Brain pericyte (primary cell): ENCODE data around the gene STRIP2.
"Not testable (repeated sequence)": the region's sequence is repeated elsewhere in the genome, so short reads cannot be mapped to it uniquely, and the experiment has no call there.

Source experiments
- DNase-seq: peaks from one replicate; pipeline ENCODE4 v3.0.0-alpha.2; 2012; ENCODE audit warnings: low read depth, low spot score

The STRIP2 gene

DNA sequence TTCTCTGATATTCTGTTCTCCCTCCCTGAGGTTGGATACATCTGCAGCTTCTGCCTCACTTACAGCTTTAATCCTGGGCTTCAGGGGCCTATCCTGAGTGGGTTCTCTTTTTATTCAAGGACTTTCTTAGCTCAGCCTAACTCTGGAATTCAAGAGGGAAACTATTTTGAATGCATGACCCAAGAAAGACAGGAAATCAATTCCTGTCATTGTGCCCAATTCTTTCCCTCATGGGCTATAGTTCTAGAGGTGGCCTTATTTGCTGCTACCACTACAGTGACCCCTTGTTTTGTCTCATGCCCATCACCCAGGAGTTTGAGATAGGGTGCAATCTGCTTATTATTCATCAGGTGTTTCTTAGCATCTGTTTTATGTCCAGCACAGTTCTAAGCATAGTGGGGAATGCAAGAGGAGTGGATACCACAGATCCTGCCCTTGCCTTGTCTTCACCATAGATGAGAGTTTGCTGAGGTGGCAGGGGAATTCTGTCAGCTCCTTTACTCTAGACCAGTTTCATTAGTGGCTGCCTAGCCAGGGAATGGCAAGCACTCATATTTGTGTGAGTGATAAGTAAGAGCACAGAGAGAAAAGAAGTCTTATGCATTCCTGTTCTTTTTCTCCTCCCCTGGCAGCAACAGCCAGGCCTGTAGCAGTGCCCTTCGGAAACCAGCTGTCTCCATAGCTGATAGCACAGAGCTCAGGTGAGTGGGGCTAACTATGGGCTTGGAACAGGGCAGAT, 19.4 kb downstream of the STRIP2 start:
- no peak for DNase-seq

DNA sequence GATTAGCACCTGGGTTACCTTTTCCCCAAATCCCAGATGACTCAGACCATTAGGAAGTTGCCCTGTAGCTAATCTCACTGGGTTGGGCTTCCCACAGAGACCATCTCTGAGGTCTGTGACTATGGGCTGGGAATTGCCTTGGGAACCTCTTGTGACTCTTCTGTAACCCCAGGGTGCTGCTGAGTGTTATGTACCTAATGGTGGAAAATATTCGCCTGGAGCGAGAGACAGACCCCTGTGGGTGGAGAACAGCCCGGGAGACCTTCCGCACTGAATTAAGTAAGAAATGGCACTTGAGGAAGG, 20.0 kb downstream of the STRIP2 start:
- DNase-seq, result no peak

DNA sequence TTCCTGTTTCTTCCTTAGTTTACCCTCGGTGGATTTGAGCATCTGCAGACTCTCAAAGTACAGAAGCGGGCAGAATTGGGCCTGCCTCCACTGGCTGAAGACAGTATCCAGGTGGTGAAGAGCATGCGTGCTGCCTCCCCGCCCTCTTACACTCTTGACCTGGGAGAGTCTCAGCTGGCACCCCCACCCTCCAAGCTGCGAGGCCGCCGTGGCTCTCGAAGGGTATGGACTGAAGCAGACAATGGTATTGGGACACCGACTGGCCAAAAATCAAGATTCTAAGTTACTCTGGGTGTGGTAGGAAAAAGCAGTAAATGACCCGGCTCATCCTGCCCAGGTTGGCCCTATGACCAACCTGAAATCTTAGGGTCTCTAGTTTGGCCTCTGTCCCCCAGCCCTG, 22.2 kb downstream of the STRIP2 start:
- no peak for DNase-seq

DNA sequence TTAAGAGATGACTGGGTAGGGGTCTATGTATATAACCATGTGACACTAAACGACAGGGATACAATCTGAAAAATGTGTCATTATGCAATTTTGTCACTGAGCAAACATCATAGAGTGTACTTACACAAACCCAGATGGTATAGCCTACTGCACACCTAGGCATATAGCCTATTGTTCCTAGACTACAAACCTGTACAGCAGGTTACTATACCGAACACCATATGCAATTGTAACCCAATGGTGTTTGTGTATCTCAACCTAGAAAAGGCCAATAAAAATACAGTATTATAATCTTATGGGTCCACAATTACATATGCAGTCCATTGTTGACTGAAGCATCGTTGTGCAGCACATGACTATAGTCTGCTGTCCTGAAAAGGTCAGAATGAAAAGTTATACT, 22.9 kb downstream of the STRIP2 start:
- no peak for DNase-seq

DNA sequence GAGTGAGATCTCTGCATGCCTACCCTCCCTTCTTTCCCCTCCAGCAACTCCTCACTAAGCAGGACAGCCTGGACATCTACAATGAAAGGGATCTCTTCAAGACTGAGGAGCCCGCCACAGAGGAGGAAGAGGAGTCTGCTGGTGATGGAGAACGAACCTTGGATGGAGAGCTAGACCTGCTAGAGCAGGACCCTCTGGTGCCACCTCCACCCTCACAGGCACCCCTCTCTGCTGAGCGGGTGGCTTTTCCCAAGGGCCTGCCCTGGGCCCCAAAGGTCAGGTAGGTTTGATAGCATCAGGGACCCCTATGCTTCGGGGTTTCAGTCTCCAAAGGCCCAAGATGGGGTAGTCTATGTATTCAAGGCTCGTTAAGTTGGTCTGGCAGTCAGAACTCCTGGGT, 23.9 kb downstream of the STRIP2 start:
- DNase-seq, result no peak

DNA sequence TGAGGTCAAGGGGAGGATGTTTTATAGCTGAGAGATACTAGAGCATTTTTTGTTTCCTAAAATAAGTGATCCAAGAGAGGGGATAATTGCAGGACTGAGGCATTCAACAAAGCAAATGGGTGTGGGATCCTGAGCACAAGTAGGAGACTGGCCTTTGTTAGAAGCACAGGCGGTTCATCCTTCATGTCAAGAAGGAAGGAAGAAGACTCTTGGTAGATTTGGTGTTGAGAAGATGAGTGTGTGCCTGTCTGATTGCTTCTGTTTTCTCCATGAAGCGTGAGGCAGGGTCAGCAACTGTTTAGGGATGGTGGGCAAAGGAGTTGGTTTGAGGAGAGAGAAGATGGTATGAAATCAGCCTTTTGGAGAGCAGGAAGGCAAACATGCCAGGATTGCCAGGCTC, 27.6 kb downstream of the STRIP2 start:
- no peak for DNase-seq

DNA sequence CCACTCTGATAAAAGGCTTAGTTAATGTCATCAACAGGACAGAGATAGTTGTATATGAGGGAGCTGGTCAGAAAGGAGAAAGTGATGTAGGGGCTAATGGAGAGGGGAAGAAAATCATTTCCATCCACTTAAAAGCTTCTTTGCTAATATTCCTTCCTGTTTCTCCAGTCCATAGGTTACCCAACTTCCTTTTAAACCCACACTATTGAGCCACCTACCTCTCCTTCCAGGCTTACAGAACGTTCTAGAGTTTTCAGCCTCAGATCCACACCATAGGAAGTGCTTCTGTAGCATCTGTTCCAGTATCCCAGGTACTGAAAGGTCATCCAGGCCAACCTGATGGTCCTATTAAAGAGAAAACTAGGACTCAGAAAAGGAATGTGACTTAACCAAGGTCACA, 28.2 kb downstream of the STRIP2 start:
- DNase-seq, result no peak

DNA sequence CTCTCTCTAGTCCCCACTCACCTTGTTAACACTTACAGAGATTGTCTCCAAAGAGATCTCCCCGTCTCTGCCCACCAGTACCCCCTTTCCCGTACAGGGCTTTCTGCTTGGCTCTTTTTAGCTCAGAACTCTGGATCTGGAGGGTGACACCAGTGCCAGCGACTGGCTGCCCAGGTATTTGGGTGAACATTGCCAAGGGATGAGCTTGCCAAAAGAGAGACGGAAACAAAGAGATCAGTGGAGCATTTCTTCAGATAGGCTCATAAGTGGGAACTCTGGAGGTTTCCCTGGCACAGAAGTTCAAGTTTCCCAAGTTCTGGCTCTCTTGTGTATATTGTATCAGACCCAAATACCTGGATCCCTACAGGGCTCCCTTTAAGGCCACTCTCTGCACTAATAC, 30.0 kb downstream of the STRIP2 start:
- no peak for DNase-seq

DNA sequence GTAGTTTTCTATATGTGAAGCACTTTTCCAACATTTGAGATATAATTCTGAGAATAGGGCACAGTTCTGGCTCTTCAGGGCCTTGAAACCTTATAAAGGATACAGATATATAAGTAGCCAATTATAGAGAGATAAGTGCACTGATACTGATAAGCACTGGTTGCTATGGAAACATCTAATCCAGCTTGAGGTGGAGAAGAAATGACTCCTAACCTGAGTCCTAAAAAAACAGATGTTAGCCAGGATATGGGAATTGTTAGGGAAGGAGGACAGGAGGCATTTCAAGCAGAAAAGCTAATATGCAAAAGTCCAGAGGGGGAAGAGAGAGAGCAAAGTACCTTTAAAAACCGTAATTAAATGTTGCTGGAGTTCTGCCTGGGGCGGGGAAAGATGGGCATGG, 30.8 kb downstream of the STRIP2 start:
- DNase-seq, result no peak

DNA sequence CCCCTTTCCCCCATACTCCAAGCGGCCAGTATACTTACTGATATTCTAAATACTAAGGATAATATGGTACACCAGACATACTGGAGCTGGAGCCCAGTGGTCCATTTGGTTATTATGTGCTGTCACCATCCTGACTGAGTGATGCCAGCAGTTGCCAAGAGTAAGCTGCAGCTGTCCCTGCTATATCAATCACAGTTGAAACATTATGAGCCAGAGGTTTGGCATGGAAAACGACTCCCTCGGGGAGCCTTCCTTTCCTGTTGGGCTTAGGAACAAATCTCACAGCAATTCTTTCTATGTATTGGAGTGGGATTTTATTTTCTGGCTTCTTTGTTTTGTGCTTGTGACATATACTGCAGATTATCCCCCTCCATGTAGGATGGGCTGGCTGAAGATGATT, 32.6 kb downstream of the STRIP2 start:
- no peak for DNase-seq

DNA sequence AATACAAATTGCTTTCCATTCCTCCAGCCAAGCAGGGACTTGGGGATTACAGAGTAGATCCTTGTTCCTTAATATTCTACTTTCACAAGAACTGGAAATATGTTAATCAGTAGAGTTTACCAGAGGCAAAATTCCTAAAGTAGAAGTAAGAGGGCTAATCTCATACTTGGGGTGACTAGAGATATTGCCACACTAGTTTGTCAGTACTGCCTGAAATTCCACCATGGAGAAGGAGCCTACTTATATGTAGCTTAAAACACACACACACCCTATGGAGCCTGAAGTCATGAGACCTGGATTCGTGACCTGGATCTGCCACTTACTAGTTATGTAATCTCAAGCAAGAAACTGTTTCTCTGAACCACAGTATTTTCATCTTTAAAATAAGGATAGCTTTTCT, 33.9 kb downstream of the STRIP2 start:
- no peak for DNase-seq

DNA sequence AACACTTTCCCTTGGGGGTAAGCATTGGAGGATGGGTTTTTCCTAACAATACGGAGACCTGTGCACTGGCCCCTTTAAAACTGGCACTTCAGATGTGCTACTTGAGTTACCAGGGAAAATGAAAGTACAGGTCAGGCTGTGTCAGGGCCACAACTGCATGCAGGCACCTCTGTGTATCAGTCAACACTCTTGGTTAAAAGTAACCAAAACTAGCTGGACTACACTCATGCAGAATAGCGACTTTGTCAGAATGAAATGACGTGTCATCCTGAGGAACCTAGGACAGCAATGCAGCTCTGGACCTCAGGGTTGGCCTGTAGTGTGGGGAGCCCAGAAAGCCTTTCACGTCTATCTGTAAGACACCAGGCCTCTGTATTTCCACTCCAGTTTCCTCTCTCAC, 34.3 kb downstream of the STRIP2 start:
- no peak for DNase-seq

DNA sequence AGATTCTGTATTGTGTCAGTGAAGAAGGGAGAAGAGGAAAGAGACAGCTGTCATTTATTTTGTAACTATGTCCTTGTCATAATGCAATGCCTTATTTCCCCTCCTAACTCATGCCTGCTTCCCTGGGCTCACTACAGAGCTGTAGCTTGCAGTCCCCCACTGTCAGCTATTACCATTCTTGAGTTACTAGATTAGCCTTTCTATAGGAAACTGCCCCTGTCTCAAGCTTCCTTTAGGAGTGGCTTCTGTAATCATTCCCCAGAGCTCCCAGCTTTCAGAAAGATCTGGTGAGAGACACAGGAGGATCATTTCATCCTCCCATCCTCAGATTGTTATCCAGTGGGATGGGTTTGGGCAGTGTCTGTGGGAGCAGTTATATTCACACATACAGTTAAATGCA, 35.7 kb downstream of the STRIP2 start:
- DNase-seq, result no peak

DNA sequence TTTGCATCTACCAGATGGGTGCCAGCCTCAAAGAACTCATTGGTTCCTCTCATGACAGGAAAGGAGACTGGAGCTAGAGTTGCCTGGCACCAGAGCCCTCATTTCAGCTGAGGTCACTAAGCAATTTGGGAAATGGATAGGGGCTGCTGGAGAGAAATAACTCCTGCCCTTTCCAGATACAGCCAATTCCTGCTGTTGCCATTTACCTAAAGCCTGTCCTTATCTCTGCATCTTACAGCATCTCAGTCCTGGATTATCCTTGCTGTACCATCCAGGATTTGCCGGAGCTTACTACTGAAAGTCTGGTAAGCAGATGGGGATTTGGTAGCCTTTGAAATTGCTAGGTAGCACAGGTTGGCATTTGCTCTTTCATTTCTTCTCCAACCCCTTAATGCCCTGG, 36.2 kb downstream of the STRIP2 start:
- no peak for DNase-seq

DNA sequence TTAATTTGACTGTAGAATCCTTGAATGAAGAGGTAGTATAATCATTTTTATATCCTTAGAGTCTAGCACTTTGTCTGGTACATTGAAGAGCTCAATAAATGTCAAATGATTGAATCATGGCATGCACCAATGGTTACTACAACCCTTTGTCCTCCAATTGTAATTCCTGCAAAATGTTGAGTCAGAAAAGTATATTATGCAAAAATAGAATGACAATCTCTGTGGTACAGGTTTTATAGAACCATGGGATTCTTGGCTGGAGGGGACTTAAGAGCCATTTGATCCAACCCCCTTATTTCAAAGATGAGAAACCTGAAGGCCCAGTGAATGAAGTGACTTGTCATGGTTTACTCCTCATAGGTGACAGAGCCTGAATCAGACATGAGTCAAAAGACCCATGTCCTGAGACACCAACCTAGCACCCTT, 37.2 kb downstream of the STRIP2 start:
- DNase-seq, result no peak

DNA sequence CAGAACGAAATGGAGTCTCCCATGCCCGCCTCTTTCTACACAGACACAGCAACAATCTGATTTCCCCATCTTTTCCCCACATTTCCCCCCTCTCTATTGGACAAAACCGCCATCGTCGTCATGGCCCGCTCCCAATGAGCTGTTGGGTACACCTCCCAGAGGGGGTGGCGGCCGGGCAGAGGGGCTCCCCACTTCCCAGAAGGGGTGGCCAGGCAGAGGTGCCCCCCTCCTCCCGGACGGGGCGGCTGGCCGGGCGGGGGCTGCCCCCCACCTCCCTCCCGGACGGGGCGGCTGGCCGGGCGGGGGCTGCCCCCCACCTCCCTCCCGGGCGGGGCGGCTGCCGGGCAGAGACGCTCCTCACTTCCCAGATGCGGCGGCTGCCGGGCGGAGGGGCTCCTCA, 41.7 kb downstream of the STRIP2 start:
- DNase-seq, result not testable (repeated sequence)

DNA sequence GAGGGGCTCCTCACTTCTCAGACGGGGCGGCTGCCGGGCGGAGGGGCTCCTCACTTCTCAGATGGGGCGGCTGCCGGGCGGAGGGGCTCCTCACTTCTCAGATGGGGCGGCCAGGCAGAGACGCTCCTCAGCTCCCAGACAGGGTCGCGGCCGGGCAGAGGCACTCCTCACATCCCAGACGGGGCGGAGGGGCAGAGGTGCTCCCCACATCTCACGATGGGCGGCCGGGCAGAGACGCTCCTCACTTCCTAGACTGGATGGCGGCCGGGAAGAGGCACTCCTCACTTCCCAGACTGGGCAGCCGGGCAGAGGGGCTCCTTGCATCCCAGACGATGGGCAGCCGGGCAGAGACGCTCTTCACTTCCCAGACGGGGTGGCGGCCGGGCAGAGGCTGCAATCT, 42.2 kb downstream of the STRIP2 start:
- not testable (repeated sequence) for DNase-seq

DNA sequence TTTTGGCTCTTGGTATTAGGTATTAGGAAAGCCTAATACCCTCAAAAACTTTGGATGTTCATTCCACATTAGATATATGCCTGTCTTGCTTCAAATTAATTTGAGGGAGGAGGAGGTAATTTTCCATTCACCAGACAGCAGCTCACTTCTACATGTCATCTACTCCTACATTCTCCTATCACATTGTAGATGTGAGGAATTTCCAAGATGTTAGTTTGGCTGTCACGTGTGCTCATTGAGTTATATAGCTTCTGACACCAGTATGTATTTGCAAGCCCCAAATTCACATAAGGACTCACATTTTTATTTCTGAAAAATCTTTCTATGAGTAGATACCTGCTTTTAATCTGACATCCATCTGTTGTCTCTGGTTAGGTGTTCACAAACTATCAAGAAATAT, 45.6 kb downstream of the STRIP2 start:
- no peak for DNase-seq

DNA sequence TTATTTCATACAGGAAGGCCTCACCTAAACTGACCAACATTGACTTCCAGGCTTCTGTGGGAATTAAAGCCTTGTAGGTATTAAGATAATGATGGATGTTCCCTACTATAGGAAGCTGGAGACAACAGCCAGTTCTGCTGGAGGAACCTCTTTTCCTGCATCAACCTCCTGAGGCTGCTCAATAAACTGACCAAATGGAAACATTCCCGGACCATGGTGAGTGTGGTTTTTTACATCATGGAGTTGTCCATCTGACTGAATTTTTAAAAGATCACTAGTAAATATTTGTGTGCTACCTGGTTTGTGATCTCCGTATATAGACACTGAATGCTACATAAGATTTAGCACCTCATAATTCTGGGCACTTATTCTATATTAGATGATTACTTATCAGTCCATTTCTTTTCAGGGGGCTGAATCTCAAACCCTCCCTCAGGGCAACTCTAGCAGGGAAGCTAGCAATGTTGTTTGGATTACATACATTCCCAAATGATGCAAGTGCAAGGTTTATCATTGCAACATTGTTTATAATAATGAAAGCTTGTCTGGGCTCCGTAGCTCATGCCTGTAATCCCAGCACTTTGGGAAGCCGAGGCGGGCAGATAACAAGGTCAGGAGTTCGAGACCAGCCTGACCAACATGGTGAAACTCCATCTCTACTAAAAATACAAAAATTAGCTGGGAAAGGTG, 46.6 kb downstream of the STRIP2 start:
- DNase-seq, result no peak

DNA sequence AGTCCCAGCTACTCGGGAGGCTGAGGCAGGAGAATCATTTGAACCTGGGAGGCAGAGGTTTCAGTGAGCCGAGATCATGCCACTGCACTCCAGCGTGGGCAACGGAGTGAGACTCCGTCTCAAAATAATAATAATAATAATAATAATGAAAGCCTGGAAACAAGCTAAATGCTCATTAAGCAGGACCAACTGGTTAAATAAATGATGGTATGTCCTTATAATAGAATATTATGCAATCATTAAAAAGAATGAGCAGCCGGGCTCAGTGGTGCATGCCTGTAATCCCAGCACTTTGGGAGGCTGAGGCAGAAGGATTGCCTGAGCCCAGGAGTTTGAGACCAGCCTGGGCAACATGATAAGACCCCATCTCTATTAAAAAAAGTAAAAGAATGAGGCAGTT, 47.1 kb downstream of the STRIP2 start:
- not testable (repeated sequence) for DNase-seq

DNA sequence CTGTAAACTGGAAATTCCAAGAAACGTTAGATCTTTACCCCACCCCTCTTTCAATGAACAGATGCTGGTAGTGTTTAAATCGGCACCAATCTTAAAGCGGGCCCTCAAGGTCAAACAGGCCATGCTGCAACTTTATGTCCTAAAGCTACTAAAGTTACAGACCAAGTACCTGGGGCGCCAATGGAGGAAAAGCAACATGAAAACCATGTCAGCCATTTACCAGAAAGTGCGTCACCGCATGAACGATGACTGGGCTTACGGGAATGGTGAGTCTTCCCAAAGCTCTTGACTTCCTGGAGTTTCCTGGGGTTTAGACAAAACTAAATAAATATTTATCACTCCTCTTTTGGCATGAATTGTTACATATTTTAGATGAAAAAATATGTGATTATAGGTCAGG, 48.5 kb downstream of the STRIP2 start:
- DNase-seq, result no peak

DNA sequence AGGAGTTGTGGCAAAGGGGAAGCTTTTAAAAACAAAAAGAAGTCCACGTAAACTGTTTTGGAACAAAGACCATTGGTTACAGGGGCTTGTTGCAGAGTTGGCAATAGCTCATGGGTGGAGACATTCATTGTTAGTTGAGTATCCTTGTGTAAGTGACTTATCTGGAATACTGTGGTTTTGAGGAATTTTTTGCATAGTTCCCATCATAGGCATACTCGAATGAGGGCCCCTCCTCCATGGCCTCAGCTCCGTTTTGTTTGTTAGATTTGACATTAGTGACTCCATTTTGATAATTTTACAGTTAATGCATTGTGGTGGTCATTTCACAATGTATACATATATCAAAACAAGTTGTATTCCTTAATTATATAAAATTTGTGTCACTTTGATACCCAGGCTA, 55.3 kb downstream of the STRIP2 start:
- no peak for DNase-seq

DNA sequence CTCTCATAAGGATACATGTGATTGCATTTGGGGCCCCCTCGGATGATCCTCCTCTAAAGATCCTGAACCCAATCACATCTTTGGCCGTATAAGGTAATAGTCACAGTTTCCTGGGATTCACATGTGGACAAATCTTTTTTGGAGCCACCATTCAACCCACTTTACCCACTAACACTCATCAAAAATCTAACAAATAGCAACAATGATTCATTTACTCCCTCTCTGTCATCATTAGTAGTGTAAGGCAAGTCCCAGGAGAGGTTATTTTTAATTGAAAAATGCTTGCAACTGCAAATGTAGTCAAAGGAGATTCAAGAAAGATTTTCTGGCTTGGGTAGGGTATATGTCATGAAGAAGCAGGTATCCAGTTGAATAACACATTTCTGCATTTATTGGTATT, 58.2 kb downstream of the STRIP2 start:
- DNase-seq, result no peak

DNA sequence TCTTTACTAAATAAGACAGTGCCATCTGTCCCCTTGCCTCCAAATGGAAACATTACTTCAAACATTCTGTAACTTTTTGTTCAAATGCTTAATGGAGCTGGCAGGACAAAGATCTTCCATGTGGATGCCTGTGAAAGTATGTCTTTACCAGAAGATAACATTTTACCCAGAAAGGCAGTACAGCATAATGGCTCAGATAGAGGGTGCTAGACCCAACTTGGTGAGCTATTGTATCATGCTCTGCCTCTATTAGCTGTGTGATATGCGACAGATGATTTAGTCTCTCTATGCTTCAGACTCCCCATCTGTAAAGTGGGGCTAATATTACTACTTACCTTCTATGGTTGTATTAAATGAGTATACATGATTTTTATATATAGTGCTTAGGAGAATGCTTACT, 59.3 kb downstream of the STRIP2 start:
- DNase-seq, result no peak
